Fibroblast of the conjunctiva (primary cell): Measurements from ENCODE around the gene NPHP4.
"Not testable (repeated sequence)": the region's sequence is repeated elsewhere in the genome, so short reads cannot be mapped to it uniquely, and the experiment has no call there.

ENCODE experiments used
- DNase-seq: peaks from one replicate; pipeline ENCODE4 v3.0.0-alpha.2; 2010; ENCODE audit warnings: low read depth

Gene NPHP4

DNA sequence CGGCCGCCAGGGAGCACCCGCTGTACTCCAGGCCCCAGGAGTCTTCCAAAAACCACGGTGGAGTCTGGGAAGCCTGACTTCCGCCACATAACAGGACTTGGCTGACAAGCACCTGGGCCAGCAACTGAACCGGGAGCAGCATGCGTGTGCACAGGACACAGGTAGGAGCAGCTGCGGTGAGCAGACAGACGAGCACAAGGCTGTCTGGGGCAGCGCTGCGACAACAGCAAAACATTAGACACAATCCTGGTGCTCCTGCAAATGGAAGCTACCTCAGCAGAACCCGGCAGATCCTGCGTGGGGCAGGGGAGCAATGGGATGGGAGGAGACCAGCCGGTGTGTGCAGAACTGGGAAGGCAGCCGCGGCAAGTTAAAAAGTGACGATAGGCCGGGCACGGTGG, 80.4 kb downstream of the NPHP4 start:
- DNase-seq = no peak

DNA sequence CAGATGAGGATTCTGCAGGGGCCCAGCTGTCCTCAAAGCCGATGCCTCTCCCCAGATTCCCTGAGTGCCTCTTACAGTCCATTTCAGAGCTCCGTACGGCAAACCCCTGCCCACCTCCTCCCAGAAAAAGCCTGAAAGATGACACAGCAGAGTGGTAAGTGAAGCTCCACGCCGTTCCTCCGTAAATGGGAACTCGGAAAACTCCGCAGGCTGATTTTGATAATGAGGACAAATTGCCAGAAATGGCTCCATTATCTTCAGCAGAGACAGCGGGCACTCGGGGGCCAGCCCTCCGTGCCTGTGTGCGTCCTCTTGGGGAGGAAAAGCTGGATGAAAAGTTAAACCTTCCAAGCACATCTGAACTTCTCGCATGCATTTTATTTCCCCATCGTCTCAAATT, 81.1 kb downstream of the NPHP4 start:
- no peak for DNase-seq

DNA sequence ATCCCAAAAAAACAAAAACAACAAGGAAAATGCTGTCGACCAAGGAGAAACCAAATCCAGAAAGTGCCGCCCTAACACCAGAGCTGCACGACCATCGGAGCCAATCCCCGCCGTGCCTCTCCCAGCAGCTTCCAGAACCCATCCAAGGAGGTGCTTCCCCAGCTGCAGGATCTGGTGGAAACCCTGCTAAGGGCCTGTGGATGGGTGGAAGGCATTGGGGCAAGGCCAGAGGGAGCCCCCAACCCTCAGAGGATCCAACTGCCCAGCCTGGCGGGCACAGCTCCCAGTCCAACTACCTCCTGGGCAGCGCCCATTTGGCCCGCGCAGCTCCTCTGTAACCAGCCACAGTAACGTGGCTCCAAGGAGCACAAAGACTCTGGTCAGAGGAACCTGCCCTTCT, 81.6 kb downstream of the NPHP4 start:
- DNase-seq = no peak

DNA sequence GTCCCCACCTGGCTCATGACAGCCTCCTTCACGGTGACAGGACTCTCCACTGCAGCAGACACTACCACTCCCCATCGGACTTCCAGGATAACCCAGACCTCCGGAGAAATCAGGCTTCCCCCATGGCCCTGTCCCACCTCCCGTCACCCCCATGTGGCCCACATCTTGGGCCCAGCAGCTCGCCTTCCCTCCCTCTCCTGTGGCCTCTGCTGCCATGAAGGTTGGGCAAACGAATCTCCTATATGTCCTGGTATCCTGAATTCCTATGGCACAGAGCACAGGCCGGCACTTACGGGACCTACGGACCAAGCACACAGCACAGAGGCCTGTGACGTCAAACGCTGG, 82.0 kb downstream of the NPHP4 start:
- DNase-seq = no peak

DNA sequence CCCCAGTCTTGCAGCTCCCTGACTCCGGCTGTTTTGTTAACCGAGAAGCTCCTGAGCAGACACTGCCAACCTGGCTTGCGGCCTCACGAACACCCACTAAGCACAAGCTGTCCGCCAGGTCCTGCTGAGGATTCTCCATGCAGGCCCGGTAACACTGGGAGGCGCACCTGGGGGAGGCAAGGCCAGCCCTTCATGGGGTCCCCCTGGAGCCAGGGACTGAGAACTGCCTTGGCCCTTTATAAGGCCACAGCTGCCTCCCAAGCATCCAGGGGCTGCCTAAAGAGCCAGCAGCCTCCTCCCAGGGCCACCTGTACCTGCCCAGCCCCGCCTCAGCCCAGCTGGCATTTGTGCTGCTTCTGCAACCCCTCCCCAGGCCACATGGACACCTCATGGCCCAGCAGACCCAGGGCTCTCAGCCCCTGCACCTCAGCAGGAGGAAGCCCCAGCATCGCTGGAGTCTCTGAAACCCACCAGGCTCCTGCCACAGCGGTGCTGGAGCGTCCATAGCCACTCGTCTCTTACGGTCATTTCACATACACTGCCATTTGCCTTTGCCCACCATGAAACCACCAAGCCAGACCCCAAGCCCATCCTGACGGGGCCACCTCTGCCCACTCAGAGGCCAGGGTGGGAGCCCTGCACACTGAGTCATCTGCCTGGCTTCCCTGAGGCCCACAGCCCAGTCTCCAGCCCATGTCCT, 82.5 kb downstream of the NPHP4 start:
- no peak for DNase-seq

DNA sequence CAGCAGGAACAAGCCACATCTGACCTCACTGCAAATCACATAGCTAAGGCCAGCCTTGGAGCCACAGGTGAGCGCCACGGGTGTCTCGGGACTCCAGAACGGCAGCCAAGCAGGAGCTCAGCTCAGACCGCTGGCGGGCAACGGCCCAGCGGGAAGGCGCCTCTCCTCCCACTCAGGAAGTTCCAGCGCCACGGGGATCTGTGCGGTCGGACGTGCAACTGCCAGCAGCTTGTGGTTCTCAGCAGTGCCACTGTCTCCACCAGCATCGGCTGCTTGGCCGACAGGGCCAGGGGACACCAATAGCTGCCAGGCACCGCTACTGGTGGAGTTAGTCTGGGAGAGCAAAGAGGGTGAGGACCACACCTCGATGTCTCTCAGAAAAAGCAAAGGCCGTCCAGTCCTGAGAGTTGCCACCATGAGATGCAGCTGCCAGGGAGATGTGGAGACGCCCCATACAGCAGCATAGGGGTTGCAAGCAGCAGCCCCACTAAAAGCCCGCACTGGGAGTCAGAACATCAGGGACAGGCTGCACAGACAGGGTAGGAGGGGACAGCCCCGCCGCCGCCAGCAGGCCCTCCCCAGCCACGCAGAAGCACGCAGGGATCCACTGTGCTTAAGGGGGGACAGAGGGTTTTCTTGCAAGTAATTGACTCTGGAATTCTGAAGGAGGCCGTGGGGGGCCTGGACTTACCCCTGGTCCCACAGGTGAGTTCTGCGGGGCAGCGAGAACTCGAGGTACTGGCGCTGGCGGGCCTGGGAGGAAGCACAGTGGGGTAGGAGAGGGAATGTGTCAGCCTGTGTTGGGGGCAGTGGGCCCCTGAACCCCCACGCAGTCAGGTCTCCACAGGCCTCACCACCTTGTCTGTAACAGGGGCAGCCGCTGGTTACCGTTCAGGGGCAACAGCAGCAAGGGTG, 83.5 kb downstream of the NPHP4 start:
- DNase-seq = no peak

DNA sequence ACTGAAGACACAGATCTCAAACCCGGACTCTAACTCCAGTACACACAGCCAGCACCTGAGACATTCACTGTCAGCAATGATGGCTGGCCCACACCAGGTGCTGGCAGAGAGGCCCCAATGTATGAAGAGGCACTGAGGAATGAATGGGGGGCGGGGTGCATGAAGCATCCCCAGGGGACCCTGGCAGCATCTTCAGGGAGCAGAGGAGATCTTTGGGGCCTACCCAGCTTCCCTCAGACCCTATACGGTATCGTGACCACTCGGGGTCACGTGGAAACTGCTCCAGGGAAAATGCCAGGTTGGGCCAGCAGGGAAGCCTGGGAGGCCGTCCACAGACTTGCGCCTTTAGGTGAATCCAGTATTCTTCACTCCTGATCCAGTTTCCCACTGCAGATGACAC, 84.3 kb downstream of the NPHP4 start:
- no peak for DNase-seq

DNA sequence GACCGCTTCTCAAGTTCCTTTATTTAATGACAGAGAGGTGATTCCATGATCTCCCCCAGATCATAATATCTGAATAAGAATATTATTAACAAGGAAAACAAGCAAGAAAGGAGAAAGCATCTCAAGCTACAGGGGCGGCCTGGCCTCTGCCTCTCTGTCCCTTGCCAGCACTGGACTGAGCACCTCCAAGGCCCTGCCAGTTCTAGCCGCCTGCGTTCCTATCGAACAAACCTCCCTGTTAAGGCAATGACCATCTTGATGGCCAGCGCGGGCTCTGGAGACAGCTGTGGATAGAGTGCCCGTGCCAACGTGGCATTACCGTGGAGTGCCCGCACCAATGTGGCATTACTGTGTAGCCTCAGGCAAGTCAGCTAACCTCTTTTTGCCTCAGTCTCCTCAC, 84.8 kb downstream of the NPHP4 start:
- DNase-seq = no peak

DNA sequence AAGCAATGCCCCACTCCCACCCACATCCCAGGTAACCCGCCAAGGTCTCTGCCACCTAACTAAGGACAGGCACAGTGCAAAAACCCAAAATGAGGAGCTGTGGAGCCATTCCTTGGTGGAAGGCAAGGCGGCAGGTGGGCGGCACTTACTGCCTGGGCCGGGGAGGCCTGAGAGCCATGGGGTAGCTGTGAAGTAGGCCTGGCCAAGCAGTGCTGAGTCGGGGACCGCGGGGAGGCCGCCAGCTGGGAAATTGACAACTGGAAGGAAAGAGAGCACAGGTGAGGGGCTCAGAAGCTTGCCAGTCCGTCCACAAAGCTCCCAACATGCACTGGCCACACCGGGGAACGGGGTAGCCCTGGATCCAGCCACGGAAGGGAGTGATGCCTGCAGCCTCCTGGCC, 85.3 kb downstream of the NPHP4 start:
- DNase-seq = no peak

DNA sequence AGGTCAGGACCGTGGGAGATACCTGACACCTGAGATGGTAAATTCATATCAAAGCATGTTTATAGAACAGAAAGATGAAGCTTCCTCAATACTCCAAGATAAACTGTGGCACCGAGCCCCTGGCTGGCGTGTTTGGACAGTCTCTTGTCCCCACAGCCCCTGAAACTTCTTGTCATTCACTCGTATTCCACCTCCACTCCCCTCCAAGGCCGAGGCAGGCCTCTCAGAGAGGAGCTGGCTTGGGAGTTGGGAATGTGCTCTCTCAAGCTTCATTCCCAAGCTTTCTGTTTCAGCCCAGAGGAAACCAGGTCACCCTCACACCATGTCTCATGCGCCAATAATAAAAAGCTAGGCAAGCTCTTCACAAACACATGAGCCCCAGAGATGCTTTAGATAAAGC, 86.1 kb downstream of the NPHP4 start:
- DNase-seq = no peak

DNA sequence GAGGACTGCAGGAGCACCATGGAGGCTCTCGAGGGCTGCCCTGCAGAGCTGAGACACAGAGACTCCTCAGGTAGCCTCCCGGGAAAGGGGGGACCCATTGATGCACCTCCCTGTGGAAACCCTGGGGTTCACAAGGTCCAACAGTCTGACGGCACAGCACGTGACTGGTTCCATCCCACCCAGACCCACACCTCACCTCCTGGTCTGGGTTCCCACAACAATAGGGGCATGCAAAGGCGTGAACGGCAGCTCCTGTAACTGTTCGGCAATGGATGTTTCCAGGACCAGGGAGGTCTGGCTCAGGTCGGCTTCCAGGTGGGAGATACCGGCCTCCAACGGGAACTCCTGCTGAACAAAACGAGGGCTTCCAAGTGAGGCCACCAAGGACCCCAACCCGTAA, 86.8 kb downstream of the NPHP4 start:
- DNase-seq = no peak

DNA sequence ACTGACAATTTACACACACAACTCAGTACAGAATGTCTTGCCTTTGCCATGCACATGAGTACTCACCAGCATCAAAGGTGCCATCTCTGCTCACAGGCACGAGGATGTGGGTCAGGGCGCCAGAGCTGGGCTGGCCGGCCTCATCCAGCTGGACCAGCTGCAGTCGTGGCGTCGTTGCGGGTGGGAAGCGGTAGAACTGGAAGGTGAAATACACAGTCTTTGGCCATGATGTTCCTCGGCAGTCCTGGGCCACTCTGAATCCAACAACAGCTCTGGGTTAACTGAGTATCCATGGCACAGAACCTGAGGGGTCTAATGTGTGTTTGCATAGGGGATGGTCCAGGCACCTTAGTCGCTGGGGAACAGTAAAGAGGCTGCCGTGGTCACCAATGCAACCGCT, 87.7 kb downstream of the NPHP4 start:
- DNase-seq = no peak

DNA sequence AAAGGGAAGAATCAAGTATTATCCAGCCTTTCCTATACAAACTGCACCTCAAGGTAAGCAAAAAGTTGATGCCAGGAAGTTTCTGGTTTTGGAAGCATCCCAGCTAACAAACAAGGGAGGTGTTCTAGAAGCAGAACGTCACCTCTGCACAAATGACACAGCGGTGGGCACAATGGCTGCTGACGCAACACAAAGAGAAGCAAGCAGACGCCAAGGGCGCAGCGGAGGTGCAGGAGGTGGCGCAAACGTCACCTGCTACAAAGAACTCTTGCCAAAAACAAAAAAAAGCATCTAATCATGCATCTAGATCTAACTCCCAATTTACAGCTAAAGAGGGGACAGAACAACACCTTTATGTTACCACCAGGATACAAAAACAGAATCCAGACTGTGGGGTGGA, 88.5 kb downstream of the NPHP4 start:
- DNase-seq = no peak

DNA sequence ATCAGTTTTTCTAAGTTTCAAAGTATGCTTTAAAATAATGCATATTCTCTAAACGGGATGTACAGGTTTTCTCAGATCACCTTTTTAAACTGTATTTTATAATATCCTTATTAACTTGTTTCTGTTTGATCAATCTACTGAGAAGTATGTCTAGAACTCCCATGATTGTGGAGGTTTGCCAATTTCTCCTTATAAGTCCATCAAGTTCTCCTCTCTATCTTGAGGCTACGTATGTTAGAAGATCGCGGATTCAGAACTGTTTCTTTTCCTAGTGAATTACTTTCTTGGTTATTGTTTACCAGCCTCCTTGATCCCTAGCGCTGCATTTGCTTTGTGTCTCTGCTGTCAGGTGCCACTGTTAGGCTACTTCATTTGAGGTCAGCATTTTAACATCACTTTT, 89.2 kb downstream of the NPHP4 start:
- no peak for DNase-seq

DNA sequence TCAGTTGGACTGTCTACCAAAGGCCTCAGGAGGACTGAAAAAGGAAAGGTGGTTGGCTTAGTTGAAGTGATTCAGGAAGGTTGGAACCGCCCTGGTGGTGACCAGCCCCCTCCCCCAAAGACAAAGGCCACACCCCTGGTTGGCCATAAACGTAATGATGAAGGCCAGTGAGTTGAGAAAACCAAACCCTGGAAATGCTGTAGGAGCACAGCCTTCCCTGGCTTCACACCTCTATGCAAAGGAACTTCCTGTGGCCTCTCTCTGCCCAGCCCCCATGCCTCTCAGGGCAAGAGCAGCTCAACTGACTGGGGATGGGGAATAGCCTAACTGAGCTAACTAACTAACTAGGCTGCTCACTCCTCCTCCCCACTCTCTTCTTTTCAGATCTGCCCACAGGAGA, 90.4 kb downstream of the NPHP4 start:
- DNase-seq = no peak

DNA sequence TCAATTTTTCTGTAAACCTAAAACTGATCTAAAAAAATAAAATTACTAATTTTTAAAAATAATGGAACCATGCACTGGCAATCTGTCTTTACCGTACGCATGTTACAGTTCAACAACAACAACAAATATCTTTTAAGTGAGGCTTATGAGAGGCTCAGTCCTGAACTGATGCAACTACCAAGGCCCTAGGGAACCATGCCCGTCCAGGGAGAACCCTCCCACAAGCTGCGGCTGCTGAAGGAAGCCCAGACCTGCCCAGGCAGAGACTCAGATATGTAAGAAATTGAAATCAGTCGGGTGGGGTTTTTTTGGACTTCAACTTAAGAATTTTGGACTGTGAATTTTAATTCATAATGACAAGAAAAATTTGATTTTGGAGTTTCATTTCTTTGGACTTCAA, 91.1 kb downstream of the NPHP4 start:
- DNase-seq = no peak

DNA sequence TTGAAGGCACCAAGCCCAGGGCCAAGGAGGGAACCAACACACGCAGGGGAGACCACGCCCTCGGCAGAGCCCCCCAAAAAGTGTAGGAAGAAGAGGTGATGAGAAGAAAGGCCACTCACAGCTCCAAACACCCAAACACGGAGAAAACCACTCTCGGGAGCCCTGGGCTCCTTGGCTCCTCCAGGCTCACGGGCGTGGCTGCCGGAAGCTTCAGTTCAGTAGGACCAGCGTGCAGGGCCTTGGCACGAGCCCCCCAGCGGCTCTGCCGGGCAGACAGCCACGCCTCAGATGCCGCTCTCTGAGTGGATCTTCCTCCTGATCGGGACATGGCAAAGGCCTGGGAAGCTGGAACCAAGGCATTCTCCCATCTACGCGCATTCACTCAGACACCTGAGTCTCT, 94.0 kb downstream of the NPHP4 start:
- DNase-seq = no peak

DNA sequence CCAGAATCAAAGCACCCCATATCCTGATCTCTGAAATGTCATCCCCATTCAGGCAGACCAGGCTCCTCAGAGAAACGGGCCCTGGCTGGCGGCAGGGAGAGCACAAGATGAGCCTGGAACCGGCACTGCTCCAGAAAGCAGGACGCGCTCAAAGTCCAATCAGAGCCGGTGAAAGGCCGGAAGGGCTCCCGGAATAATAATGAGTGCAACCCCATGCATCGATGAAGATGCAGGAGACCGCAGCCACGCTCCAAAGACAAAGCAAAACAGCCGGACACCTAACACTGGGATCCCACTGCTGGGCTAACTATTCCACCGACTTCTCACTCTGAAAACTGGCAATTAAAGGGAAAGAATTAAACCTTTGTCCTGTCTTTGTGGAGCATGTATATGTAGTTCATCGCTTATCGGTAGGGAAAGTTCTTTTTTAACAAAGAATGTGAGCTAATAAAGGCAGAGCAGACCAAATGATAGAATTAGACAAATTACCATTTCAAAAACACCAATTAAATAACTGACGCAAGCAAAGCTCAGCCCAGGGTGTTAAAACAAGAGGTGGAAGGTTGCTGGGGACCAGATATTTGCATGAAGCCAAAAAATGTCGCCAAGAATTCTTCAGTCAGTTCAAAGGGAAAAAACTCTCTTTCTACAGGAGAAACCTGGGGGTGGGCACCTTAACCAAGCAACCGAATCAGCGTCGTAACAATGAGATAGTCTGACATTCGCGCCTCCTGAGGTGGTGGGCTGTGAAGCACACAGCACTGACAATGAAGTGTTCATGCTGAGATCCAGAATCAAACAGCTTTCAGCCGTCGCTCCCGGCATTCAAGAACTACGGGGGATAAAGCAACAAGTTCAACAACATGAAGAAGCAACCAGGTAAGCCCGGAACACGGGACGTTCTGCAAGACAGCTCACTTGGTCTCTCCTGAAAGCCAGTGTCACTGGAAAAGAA, 95.2 kb downstream of the NPHP4 start:
- DNase-seq = no peak

DNA sequence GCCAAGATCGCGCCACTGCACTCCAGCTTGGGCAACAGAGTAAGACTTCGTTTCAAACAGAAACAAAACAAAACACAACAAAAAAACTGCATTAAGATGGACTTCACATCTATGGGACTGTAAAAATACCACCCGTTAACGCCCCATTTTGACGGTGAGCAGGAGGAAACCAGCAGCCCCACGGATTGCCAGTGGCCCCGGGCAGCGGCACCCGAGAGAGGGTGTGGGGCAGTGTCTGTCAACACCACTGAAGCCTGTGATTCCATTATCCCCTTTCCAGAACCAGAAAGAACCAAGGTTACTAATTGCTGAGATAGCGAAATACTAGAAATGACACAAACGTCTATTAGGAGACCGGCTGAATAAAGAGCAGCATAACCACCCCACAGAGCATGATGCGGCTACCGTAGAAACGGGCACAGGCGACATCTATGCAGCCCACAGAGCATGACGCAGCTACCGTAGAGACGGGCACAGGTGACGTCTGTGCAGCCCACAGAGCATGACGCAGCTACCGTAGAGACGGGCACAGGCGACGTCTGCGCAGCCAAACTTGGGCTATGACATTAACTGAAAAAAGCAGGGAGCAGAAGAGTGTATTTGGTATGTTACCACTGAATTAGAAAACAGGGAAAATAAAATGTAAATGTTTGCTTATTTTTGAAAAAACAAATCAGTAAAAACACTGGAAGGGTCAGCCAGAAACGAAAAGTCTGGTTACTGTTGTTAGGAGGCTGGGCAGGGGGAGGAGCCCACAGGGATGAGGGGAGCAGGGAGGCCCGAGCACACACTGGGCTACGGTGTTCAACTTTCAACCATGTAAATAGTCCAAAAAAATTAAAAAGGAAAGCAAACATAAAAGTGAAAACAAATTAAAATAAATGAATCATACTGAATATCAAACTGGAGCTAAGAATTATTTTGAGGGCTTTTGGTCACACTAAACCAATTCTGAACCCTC, 96.5 kb downstream of the NPHP4 start:
- DNase-seq = no peak

DNA sequence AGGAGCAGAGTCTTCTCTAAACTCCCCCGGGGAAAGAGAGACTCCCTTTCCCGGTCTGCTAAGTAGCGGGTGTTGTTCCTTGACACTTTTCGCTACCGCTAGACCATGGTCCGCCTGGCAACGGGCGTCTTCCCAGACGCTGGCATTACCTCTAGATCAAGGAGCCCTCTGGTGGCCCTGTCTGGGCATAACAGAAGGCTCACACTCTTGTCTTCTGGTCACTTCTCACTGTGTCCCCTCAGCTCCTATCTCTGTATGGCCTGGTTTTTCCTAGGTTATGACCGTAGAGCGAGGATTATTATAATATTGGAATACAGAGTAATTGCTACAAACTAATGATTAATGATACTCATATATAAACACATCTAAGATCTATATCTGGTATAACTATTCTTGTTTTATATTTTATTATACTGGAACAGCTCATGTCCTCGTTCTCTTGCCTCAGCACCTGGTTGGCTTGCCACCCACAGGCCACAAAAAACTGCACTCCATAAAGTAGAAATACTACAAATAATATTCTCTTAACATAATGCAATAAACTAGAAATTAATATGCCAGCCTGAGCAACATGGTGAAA, 98.4 kb downstream of the NPHP4 start:
- not testable (repeated sequence) for DNase-seq

DNA sequence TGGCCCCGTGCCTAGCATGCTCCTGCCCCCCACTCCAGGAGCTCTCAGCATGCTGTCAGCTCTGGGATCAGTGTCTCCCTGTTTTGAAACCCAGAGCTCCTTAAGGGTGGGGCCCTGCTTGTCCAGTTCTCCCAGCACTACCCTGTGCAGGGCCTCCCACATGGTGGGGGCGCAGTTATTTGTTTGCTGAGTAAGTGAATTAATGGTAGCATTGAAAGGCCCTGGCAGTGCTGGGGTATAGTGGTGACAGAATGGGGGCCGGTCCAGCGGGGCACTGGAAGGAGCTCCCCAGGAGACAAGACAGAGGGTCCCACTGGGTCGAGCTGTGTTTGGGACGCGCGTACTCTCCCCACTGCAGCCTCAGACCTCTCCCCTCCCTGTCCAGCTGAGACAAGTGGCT, 99.9 kb downstream of the NPHP4 start:
- no peak for DNase-seq
